Activated naive CD4-positive, alpha-beta T cell treated with anti-CD3 and anti-CD28 coated beads, Interleukin-2, amount 10 ng/mL, durations not matched to agents 7 days and 5 days (primary cell): Measurements from ENCODE around the gene CDK5R1.

Experiments used
- CTCF ChIA-PET: fragments of 350-600 bp; sonication (Branson Sonifier 250); formaldehyde crosslinking; loops from one replicate; lab custom pipeline; 2021; ENCODE audit warnings: antibody characterized with exemption; lab: Charles Lee
- DNase-seq: peaks from one replicate; pipeline ENCODE4 v3.0.0-alpha.2; 2020
- H3K27ac Mint-ChIP-seq: one replicate; pipeline ENCODE4 v1.8.0; 2021; ENCODE audit warnings: mild to moderate bottlenecking, moderate library complexity, mixed read lengths
- H3K27me3 Mint-ChIP-seq: one replicate; pipeline ENCODE4 v1.8.0; 2021; ENCODE audit warnings: mild to moderate bottlenecking, mixed read lengths
- H3K36me3 Mint-ChIP-seq: one replicate; pipeline ENCODE4 v1.8.0; 2021; ENCODE audit warnings: mixed read lengths
- H3K4me1 Mint-ChIP-seq: one replicate; pipeline ENCODE4 v1.8.0; 2021; ENCODE audit warnings: mixed read lengths
- H3K4me3 Mint-ChIP-seq: one replicate; pipeline ENCODE4 v1.8.0; 2021; ENCODE audit warnings: mild to moderate bottlenecking, moderate library complexity, mixed read lengths
- H3K9me3 Mint-ChIP-seq: one replicate; pipeline ENCODE4 v1.8.0; 2021; ENCODE audit warnings: mixed read lengths

CDK5R1 gene

GRCh38 chr17:32491371-32492263 lies 4.8 kb downstream of the CDK5R1 start:
- H3K4me3 Mint-ChIP-seq: peak overlapping the region; percentile 26
- H3K4me1 Mint-ChIP-seq: peaks cover 72% of the 10 kb centered on the region
- peaks cover 33% of the 10 kb centered on the region for H3K36me3 Mint-ChIP-seq
- DNase-seq: peak; percentile 41
- peak overlapping the region; percentile 82 for H3K27ac Mint-ChIP-seq
- CTCF ChIA-PET: interaction anchor here (0.9 to 4.7 kb wide), 12 partner anchors 8 to 167 kb away, joined by 3 to 23 read pairs (median 4); partner anchors contain the start of gene PSMD11
- no peaks in the 10 kb centered on the region for H3K9me3 Mint-ChIP-seq
- H3K27me3 Mint-ChIP-seq: peaks cover 7% of the 10 kb centered on the region

- peak overlapping the region; percentile 82 for H3K27ac Mint-ChIP-seq
- H3K36me3 Mint-ChIP-seq: peaks cover 33% of the 10 kb centered on the region
- CTCF ChIA-PET: interaction anchor here (0.9 to 3.3 kb wide), 8 partner anchors 8 to 167 kb away, joined by 3 to 11 read pairs (median 4); no protein-coding TSS in a partner anchor
- H3K4me1 Mint-ChIP-seq: peaks cover 72% of the 10 kb centered on the region
- H3K4me3 Mint-ChIP-seq: peak overlapping the region; percentile 11
- no peaks in the 10 kb centered on the region for H3K9me3 Mint-ChIP-seq
- no peak for DNase-seq
- peaks cover 7% of the 10 kb centered on the region for H3K27me3 Mint-ChIP-seq
These were observed 5.4 kb downstream of the CDK5R1 start for GRCh38 chr17:32492264-32492589.

- Mint-ChIP-seq H3K27ac (peak overlapping the region; percentile 50), H3K4me1 (peaks cover 68% of the 10 kb centered on the region), H3K27me3 (peaks cover 5% of the 10 kb centered on the region), H3K4me3 (no peak overlapping the region), H3K9me3 (no peaks in the 10 kb centered on the region), H3K36me3 (peaks cover 30% of the 10 kb centered on the region)
- CTCF ChIA-PET: interaction anchor here (1.0 to 3.3 kb wide), 5 partner anchors 10 to 166 kb away, joined by 3 to 11 read pairs (median 4); no protein-coding TSS in a partner anchor
- no peak for DNase-seq
These were observed 6.0 kb downstream of the CDK5R1 start for GRCh38 chr17:32492648-32493289.

- Mint-ChIP-seq H3K27me3 (no peaks in the 10 kb centered on the region), H3K27ac (peak overlapping the region; percentile 9), H3K4me3 (no peak overlapping the region), H3K36me3 (peaks cover 25% of the 10 kb centered on the region), H3K9me3 (no peaks in the 10 kb centered on the region), H3K4me1 (peaks cover 60% of the 10 kb centered on the region)
- DNase-seq: no peak
- CTCF ChIA-PET: interaction anchor here (1.0 to 3.3 kb wide), 2 partner anchors 25 to 165 kb away, joined by 3 to 10 read pairs; no protein-coding TSS in a partner anchor
These were observed 6.8 kb downstream of the CDK5R1 start for GRCh38 chr17:32493571-32493970.

- H3K4me3 Mint-ChIP-seq: peak overlapping the region; percentile 40
- no peaks in the 10 kb centered on the region for H3K27me3 Mint-ChIP-seq
- no peak for DNase-seq
- H3K27ac Mint-ChIP-seq: peak overlapping the region; percentile 60
- no peaks in the 10 kb centered on the region for H3K9me3 Mint-ChIP-seq
- H3K4me1 Mint-ChIP-seq: peaks cover 55% of the 10 kb centered on the region
- CTCF ChIA-PET: interaction anchor here (1.0 kb wide), 1 partner anchor 24 kb away, joined by 3 read pairs; no protein-coding TSS in a partner anchor
- peaks cover 21% of the 10 kb centered on the region for H3K36me3 Mint-ChIP-seq
These were observed 7.3 kb downstream of the CDK5R1 start for GRCh38 chr17:32493976-32494513.

GRCh38 chr17:32494621-32495358 lies 8.0 kb downstream of the CDK5R1 start:
- Mint-ChIP-seq H3K27ac (peak overlapping the region; percentile 60), H3K27me3 (no peaks in the 10 kb centered on the region), H3K9me3 (no peaks in the 10 kb centered on the region), H3K4me3 (peak overlapping the region; percentile 40), H3K4me1 (peaks cover 48% of the 10 kb centered on the region), H3K36me3 (peaks cover 14% of the 10 kb centered on the region)
- CTCF ChIA-PET: no interaction called here
- DNase-seq: no peak

GRCh38 chr17:32495359-32496231 lies 8.8 kb downstream of the CDK5R1 start:
- DNase-seq: no peak
- Mint-ChIP-seq H3K4me1 (peaks cover 40% of the 10 kb centered on the region), H3K27ac (no peak overlapping the region), H3K4me3 (no peak overlapping the region), H3K27me3 (no peaks in the 10 kb centered on the region), H3K36me3 (peaks cover 7% of the 10 kb centered on the region), H3K9me3 (no peaks in the 10 kb centered on the region)
- CTCF ChIA-PET: interaction anchor here (0.9 kb wide), 1 partner anchor 12 kb away, joined by 6 read pairs; no protein-coding TSS in a partner anchor

- CTCF ChIA-PET: interaction anchor here (0.9 to 1.9 kb wide), 3 partner anchors 7 to 27 kb away, joined by 4 to 6 read pairs (median 6); no protein-coding TSS in a partner anchor
- H3K4me3 Mint-ChIP-seq: no peak overlapping the region
- DNase-seq: no peak
- no peak overlapping the region for H3K27ac Mint-ChIP-seq
- no peaks in the 10 kb centered on the region for H3K27me3 Mint-ChIP-seq
- no peaks in the 10 kb centered on the region for H3K9me3 Mint-ChIP-seq
- peaks cover 4% of the 10 kb centered on the region for H3K36me3 Mint-ChIP-seq
- H3K4me1 Mint-ChIP-seq: peaks cover 35% of the 10 kb centered on the region
These were observed 9.7 kb downstream of the CDK5R1 start for GRCh38 chr17:32496395-32497073.

DNA sequence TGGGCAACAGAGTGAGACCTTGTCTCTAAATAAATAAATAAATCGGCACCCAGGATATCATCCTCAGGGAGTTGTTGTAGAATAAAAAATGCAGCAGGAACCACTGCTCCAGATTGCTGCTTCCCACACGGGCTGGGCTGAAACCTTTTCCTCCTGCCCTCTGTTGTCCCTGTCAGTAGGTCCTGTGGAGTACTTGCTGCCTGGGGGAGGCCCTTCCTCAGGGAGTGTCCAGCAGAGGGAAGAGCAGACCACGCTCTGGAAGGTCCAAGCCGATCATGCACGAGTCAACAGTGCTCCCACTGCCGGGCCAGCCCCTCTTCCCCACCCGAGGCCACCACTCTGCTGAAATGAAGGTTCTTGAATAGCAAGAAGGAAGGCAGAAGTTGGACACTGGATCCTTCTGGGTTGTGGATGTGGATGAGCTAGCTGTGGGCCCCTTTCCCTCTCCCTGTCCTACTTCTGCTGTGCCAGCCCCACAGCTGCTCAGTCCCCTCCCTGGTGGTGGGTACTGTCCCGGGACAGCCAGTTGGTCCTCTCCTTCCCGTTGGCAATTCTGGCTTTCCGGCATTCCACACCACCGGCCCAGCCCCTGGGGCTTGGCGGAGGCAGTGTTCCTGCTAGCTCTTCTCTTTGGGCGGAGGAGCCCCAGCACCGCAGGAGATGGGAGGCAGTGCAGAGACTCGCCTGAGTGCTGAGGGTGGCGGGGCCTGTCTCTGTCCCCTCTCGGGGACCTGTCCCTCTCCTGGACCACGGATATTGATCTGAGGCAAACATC lies 10.8 kb downstream of the CDK5R1 start:
- CTCF ChIA-PET: interaction anchor here (1.5 to 1.9 kb wide), 2 partner anchors 8 to 26 kb away, joined by 4 to 6 read pairs; no protein-coding TSS in a partner anchor
- peaks cover 1% of the 10 kb centered on the region for H3K36me3 Mint-ChIP-seq
- no peak overlapping the region for H3K4me3 Mint-ChIP-seq
- no peaks in the 10 kb centered on the region for H3K9me3 Mint-ChIP-seq
- DNase-seq: peak; percentile 12
- peaks cover 35% of the 10 kb centered on the region for H3K4me1 Mint-ChIP-seq
- H3K27me3 Mint-ChIP-seq: no peaks in the 10 kb centered on the region
- no peak overlapping the region for H3K27ac Mint-ChIP-seq

- no peak overlapping the region for H3K27ac Mint-ChIP-seq
- no peaks in the 10 kb centered on the region for H3K27me3 Mint-ChIP-seq
These were observed 11.6 kb downstream of the CDK5R1 start for GRCh38 chr17:32498391-32498790.

GRCh38 chr17:32502013-32502412 lies 15.2 kb downstream of the CDK5R1 start:
- Mint-ChIP-seq H3K27ac (peak overlapping the region; percentile 100), H3K4me3 (no peak overlapping the region), H3K4me1 (peaks cover 50% of the 10 kb centered on the region), H3K36me3 (peaks cover 2% of the 10 kb centered on the region), H3K9me3 (no peaks in the 10 kb centered on the region), H3K27me3 (no peaks in the 10 kb centered on the region)
- CTCF ChIA-PET: no interaction called here
- no peak for DNase-seq

More at GRCh38 chr17:32498391-32498790, 11.6 kb downstream of the CDK5R1 start:
- H3K36me3 Mint-ChIP-seq: no peaks in the 10 kb centered on the region
- CTCF ChIA-PET: interaction anchor here (1.3 to 1.9 kb wide), 2 partner anchors 9 to 19 kb away, joined by 4 to 6 read pairs; no protein-coding TSS in a partner anchor
- peaks cover 35% of the 10 kb centered on the region for H3K4me1 Mint-ChIP-seq
- no peak overlapping the region for H3K4me3 Mint-ChIP-seq
- no peak for DNase-seq
- no peaks in the 10 kb centered on the region for H3K9me3 Mint-ChIP-seq
